Esophagus (tissue), 2 donors: ENCODE results near the gene IPO5. TPM values are rescaled to one million over a fixed set of nuclear protein-coding genes. Genes with fewer than 3 reads are reported as not detected.
"Not testable (repeated sequence)": the region's sequence is repeated elsewhere in the genome, so short reads cannot be mapped to it uniquely, and the experiment has no call there.

Experiments used
- H3K27ac ChIP-seq, 2 donors: one replicate each; pipeline ENCODE4 v1.5.1; 2013; ENCODE audit warnings: low read depth in 2 of 2, mild to moderate bottlenecking in 2 of 2, inconsistent platforms in 1 of 2, low read length in 1 of 2, moderate library complexity in 1 of 2
- H3K27me3 ChIP-seq, 2 donors: one replicate each; pipeline ENCODE4 v1.6.1; 2013; ENCODE audit warnings: low read length in 2 of 2, control low read depth in 1 of 2, mild to moderate bottlenecking in 1 of 2; ENCODE audit not compliant: insufficient read depth in 2 of 2, control insufficient read depth in 1 of 2
- H3K36me3 ChIP-seq, 2 donors: one replicate each; pipeline ENCODE4 v1.6.1; 2013; ENCODE audit warnings: low read length in 1 of 2; ENCODE audit not compliant: control insufficient read depth in 2 of 2, insufficient read depth in 2 of 2
- H3K4me1 ChIP-seq, 2 donors: one replicate each; pipeline ENCODE4 v1.6.1; 2013; ENCODE audit warnings: low read length in 1 of 2; ENCODE audit not compliant: control insufficient read depth in 2 of 2, insufficient read depth in 2 of 2
- H3K4me3 ChIP-seq, 2 donors: one replicate each; pipeline ENCODE4 v1.5.1; 2013; ENCODE audit warnings: low read length in 2 of 2, mild to moderate bottlenecking in 2 of 2, low read depth in 1 of 2, moderate library complexity in 1 of 2
- H3K9me3 ChIP-seq, 2 donors: one replicate each; pipeline ENCODE4 v1.6.1; 2013; ENCODE audit warnings: mild to moderate bottlenecking in 2 of 2, low read depth in 1 of 2, low read length in 1 of 2, moderate library complexity in 1 of 2; ENCODE audit not compliant: control insufficient read depth in 2 of 2, insufficient read depth in 1 of 2
- WGBS, 2 donors: extraction: QIAGEN DNeasy Blood & Tissue Kit; methylation state at CpG; one replicate each; pipeline ENCODE4 v1.1.7; 2013; 5-methylcytosine and 5-hydroxymethylcytosine counted together
- polyA plus RNA-seq, 2 donors: library from polyadenylated mRNA; stranded (reverse); fragments of 200-250 nt; gene quantifications; one replicate each; pipeline ENCODE4 v1.2.3, GENCODE V29; 2013
- donor health status: healthy with polysubstance abuse.
- donor health status: Bipolar disorder and iron deficiency.

The IPO5 gene
- polyA plus RNA-seq, 2 donors: 13.8 to 24.8 TPM

DNA sequence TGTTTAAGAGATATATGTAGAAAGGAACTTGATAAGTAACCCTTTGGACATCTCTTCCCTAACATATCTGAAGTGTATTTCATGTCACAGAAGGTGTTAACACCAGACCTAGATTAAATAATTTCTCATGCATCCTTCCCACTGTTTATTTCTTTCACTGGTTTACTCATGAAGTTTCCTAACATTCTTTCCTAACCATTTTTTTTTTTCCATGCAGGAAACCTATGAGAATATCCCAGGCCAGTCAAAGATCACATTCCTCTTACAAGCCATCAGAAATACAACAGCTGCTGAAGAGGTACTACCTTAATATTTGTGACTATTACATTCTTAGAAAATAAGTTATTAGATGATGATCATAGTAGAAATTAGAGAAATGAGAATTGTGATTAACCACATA is 28.8 kb downstream of the IPO5 start:
- H3K4me1 ChIP-seq: no peaks in the 10 kb centered on the region
- H3K27ac ChIP-seq: no peak overlapping the region

DNA sequence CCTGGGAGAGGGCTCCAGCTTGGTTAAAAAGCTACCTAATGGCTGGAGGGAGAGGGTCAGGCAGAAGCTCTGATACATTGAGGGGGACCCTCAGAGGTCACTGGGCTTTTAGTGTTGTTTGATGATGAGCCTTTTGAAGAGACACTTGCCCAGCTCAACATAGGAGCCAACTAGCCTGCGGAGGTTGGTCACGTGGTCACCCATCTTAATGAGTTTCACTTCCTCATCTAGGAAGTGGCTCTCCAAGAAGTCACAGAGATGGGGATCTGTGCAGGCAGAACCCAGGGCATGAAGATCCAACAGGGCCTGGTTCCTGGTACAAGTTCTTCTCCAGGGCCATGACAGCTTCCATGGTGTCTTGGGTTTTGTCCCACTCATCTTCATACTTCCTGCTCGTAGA is 33.4 kb downstream of the IPO5 start:
- WGBS, 2 donors: 81 to 86% methylated on average over 3 of the region's 3 CpGs
- H3K36me3 ChIP-seq: peaks cover 3 to 9% of the 10 kb centered on the region in 2 donors

More for the DNA sequence above, 28.8 kb downstream of the IPO5 start:
- Histone ChIP-seq H3K9me3 (no peaks in the 10 kb centered on the region), H3K4me3 (no peak overlapping the region), H3K36me3 (peaks cover 3 to 6% of the 10 kb centered on the region in 2 donors), H3K27me3 (no peaks in the 10 kb centered on the region)

DNA sequence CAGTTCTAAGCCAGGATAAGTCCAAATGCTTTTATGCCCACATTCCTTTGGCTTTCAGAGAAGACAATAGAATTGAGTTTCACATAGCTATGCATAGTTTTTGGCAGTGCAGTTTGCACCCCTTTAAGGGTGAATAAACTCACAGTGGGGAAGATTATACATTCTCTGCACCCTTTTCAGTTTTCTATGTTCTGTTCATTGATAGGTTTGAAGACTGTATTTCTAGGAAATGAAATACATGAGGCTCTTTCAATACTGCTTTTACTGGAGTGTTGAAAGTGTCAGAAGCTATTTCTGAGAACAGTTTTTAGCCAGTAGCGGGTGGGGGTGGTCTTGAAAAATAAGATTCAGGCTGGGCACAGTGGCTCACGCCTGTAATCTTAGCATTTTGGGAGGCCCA is 46.2 kb downstream of the IPO5 start:
- Histone ChIP-seq H3K27ac (no peak overlapping the region), H3K27me3 (no peaks in the 10 kb centered on the region), H3K4me1 (no peaks in the 10 kb centered on the region), H3K36me3 (peaks cover 5 to 13% of the 10 kb centered on the region in 2 donors), H3K9me3 (no peaks in the 10 kb centered on the region), H3K4me3 (no peak overlapping the region)
- WGBS, 2 donors: 94 to 100% methylated on average over 2 of the region's 2 CpGs

More for the DNA sequence above, 33.4 kb downstream of the IPO5 start:
- no peak overlapping the region for H3K27ac ChIP-seq
- no peaks in the 10 kb centered on the region for H3K4me1 ChIP-seq
- H3K9me3 ChIP-seq: no peaks in the 10 kb centered on the region
- no peak overlapping the region for H3K4me3 ChIP-seq
- H3K27me3 ChIP-seq: no peaks in the 10 kb centered on the region

DNA sequence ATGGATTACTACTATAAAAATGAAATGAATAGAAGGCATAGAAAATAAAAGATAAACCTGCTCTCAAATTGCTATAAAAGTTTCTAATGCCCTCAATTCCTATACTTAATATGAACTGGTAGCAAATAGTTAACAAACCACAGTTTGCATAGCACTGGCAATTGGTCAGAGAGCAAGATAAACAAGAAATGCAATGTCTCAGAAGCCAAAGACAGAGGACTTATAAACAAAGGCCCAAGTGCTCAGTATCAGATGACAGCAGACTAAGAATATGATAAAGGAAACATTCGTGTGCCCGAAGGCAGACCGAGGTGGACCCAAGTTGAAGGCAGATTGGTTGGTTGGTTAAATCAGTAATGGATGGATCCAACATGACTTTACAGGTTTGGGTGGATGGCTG is 50.6 kb downstream of the IPO5 start:
- H3K4me3 ChIP-seq: no peak overlapping the region
- H3K27ac ChIP-seq: no peak overlapping the region
- H3K36me3 ChIP-seq: peaks cover 12 to 17% of the 10 kb centered on the region in 2 donors
- no peaks in the 10 kb centered on the region for H3K9me3 ChIP-seq
- 64 to 66% methylated on average over 3 of the region's 3 CpGs for WGBS, 2 donors
- H3K27me3 ChIP-seq: no peaks in the 10 kb centered on the region
- H3K4me1 ChIP-seq: no peaks in the 10 kb centered on the region

DNA sequence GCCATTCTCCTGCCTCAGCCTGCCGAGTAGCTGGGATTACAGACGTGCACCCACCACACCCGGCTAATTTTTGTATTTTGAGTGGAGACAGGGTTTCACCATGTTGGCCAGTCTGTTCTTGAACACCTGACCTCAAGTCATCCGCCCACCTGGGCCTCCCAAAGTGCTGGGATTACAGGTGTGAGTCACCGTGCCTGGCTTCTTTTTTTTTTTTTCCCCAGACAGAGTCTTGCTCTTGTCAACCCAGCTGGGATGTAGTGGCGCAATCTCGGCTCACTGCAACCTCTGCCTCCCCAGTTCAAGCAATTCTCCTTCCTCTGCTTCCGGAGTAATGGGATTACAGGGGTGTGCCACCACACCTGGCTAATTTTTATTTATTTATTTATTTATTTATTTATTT is 51.5 kb downstream of the IPO5 start:
- peaks cover 12 to 17% of the 10 kb centered on the region in 2 donors for H3K36me3 ChIP-seq
- not testable (repeated sequence) for H3K4me3 ChIP-seq, H3K27ac ChIP-seq, H3K9me3 ChIP-seq, H3K4me1 ChIP-seq, H3K27me3 ChIP-seq
- WGBS, 2 donors: 89 to 90% methylated on average over 8 of the region's 8 CpGs

DNA sequence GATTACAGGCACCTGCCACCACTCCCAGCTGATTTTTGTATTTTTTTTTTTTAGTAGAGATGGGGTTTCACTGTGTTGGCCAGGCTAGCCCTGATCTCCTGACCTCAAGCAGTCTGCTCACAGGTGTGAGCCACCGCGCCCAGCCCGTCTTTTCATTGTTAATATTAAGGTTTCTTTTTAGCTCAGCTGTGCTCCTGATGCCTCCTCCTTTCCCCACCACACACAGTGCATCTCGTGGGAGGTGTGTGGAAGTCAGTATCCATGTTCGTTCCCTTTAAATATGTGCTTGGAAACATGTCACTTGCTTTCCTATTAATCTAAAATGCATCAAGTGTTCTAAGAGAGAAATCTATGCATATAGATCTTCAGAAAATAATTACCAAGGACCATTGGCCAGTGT is 53.5 kb downstream of the IPO5 start:
- no peak overlapping the region for H3K4me3 ChIP-seq
- H3K4me1 ChIP-seq: no peaks in the 10 kb centered on the region
- WGBS, 2 donors: 91 to 92% methylated on average over 5 of the region's 5 CpGs
- no peaks in the 10 kb centered on the region for H3K9me3 ChIP-seq
- peaks cover 9 to 17% of the 10 kb centered on the region in 2 donors for H3K36me3 ChIP-seq
- no peaks in the 10 kb centered on the region for H3K27me3 ChIP-seq
- no peak overlapping the region for H3K27ac ChIP-seq

DNA sequence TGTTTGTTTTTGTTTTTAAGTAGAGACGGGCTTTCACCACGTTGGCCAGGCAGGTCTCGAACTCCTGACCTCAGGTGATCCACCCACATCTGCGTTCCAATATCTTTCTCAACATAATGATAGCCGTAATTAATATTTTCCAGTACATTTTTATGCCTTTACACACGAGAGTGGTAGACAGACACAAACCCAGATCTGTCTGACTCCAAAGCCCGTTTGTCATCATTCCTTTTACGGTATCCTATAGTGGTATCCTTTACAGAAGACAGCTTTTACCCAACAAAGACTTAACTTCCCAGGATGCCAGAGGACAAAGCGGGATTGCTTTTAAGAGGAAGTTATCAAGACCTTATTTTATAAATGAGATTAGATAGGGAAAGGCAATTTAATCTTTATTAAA is 59.8 kb downstream of the IPO5 start:
- Histone ChIP-seq H3K27ac (no peak overlapping the region), H3K36me3 (peaks cover 4 to 5% of the 10 kb centered on the region in 2 donors), H3K4me1 (no peaks in the 10 kb centered on the region), H3K27me3 (no peaks in the 10 kb centered on the region), H3K4me3 (no peak overlapping the region), H3K9me3 (no peaks in the 10 kb centered on the region)
- 91% methylated on average over 9 of the region's 9 CpGs for WGBS, 2 donors

- Histone ChIP-seq H3K27me3 (no peaks in the 10 kb centered on the region), H3K4me3 (no peak overlapping the region), H3K36me3 (peaks cover 5 to 8% of the 10 kb centered on the region in 2 donors), H3K9me3 (no peaks in the 10 kb centered on the region), H3K27ac (no peak overlapping the region), H3K4me1 (no peaks in the 10 kb centered on the region)
Measured at GRCh38 chr13:98014766-98015165, 61.3 kb downstream of the IPO5 start.

- Histone ChIP-seq H3K9me3 (no peaks in the 10 kb centered on the region), H3K4me1 (no peaks in the 10 kb centered on the region), H3K4me3 (no peak overlapping the region), H3K27ac (no peak overlapping the region), H3K36me3 (peaks cover 9% of the 10 kb centered on the region in 2 donors), H3K27me3 (no peaks in the 10 kb centered on the region)
- 96% methylated on average over 4 of the region's 4 CpGs for WGBS, 2 donors
Measured at GRCh38 chr13:98018293-98018692, 64.8 kb downstream of the IPO5 start.

DNA sequence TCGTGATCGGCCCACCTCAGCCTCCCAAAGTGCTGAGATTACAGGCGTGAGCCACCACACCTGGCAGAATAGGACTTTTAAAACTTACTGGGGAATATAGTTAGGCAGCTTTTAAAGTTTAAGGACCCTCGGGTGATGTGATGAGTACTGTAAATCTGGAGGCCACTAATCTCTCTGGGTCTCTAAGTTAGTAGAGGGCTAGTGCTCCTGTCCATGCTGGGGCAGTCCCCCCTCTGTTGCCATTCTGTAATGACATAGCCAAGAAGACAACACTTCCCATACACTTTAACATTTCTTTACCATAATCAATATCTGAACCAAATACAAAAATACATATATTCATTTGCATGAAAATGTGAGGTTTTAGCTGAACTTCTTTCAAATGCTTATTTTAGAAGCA is 65.7 kb downstream of the IPO5 start:
- H3K27ac ChIP-seq: no peak overlapping the region
- 92 to 96% methylated on average over 4 of the region's 4 CpGs for WGBS, 2 donors
- H3K4me3 ChIP-seq: no peak overlapping the region
- no peaks in the 10 kb centered on the region for H3K4me1 ChIP-seq
- peaks cover 9% of the 10 kb centered on the region in 2 donors for H3K36me3 ChIP-seq
- no peaks in the 10 kb centered on the region for H3K9me3 ChIP-seq
- no peaks in the 10 kb centered on the region for H3K27me3 ChIP-seq
